DOHH2 (cell line): Measurements from ENCODE around the gene SH3PXD2A.

Experiments
- H3F3A ChIP-seq: fragments of 200-600 bp; sonication (generic), shearing (Covaris generic); 2 replicates; pipeline ENCODE4 v1.6.0; 2016; ENCODE audit warnings: antibody characterized with exemption, mild to moderate bottlenecking; ENCODE audit not compliant: control insufficient read depth, insufficient read depth
- H3K27ac ChIP-seq: fragments of 200-600 bp; sonication (generic); 2 replicates; pipeline ENCODE4 v1.5.1; 2014; ENCODE audit warnings: low read depth, mild to moderate bottlenecking, low read length, moderate library complexity
- H3K27me3 ChIP-seq: fragments of 200-600 bp; sonication (generic); 2 replicates; pipeline ENCODE4 v1.6.1; 2014; ENCODE audit warnings: mild to moderate bottlenecking, low read length, mixed read lengths; ENCODE audit not compliant: control insufficient read depth
- H3K36me3 ChIP-seq: fragments of 200-600 bp; sonication (generic); 2 replicates; pipeline ENCODE4 v1.6.1; 2014; ENCODE audit warnings: mild to moderate bottlenecking, low read length, moderate library complexity, mixed read lengths; ENCODE audit not compliant: control insufficient read depth
- H3K4me1 ChIP-seq: fragments of 200-600 bp; sonication (generic); 2 replicates; pipeline ENCODE4 v1.6.1; 2014; ENCODE audit warnings: mild to moderate bottlenecking, low read length, mixed read lengths; ENCODE audit not compliant: control insufficient read depth
- H3K4me2 ChIP-seq: fragments of 200-600 bp; sonication (generic); 2 replicates; pipeline ENCODE4 v1.6.0; 2014; ENCODE audit warnings: mild to moderate bottlenecking, low read length, moderate library complexity
- H3K4me3 ChIP-seq: fragments of 200-600 bp; sonication (generic); 2 replicates; pipeline ENCODE4 v1.5.1; 2014; ENCODE audit warnings: mild to moderate bottlenecking, low read length, mixed read lengths
- H3K79me2 ChIP-seq: fragments of 200-600 bp; sonication (generic); 2 replicates; pipeline ENCODE4 v1.6.1; 2014; ENCODE audit warnings: mild to moderate bottlenecking, low read length, mixed read lengths; ENCODE audit not compliant: control insufficient read depth
- H3K9me2 ChIP-seq: fragments of 200-600 bp; sonication (generic); replicated peaks from 2 replicates; pipeline ENCODE4 v1.6.1; 2014; ENCODE audit warnings: mild to moderate bottlenecking, low read length, mixed read lengths; ENCODE audit not compliant: control insufficient read depth
- H3K9me3 ChIP-seq: fragments of 200-600 bp; sonication (generic); 2 replicates; pipeline ENCODE4 v1.6.1; 2014; ENCODE audit warnings: antibody characterized with exemption, low read length, mixed read lengths; ENCODE audit not compliant: control insufficient read depth, insufficient read depth
- H4K20me1 ChIP-seq: fragments of 200-600 bp; sonication (generic); 2 replicates; pipeline ENCODE4 v1.6.0; 2014; ENCODE audit warnings: low read depth, mild to moderate bottlenecking, antibody characterized with exemption, low read length, moderate library complexity; ENCODE audit not compliant: control insufficient read depth, insufficient read depth
- CTCF ChIP-seq: fragments of 200-600 bp; sonication (generic); IDR thresholded peaks from one replicate; pipeline ENCODE4 v1.5.1; 2014; ENCODE audit warnings: antibody characterized with exemption, mild to moderate bottlenecking, low read depth, low read length; ENCODE audit not compliant: poor library complexity, severe bottlenecking
- EZH2phosphoT487 ChIP-seq: fragments of 200-600 bp; sonication (generic); IDR thresholded peaks from 2 replicates; pipeline ENCODE4 v1.6.1; 2017; ENCODE audit warnings: borderline replicate concordance, mild to moderate bottlenecking, antibody characterized with exemption, low read length, moderate library complexity, mixed read lengths

The SH3PXD2A gene

GRCh38 chr10:103653581-103654037 is 201.8 kb downstream of the SH3PXD2A start:
- Histone ChIP-seq H3K4me2 (no peak overlapping the region), H3K27me3 (no peaks in the 10 kb centered on the region), H3K4me1 (no peaks in the 10 kb centered on the region), H3K9me2 (no peaks in the 10 kb centered on the region), H3F3A (no peaks in the 10 kb centered on the region), H3K4me3 (no peak overlapping the region), H3K36me3 (no peaks in the 10 kb centered on the region), H3K27ac (no peak overlapping the region), H3K9me3 (no peaks in the 10 kb centered on the region), H4K20me1 (no peaks in the 10 kb centered on the region), H3K79me2 (no peaks in the 10 kb centered on the region)
- TF ChIP-seq EZH2phosphoT487, result no peak
- no peak for TF ChIP-seq CTCF

- Histone ChIP-seq H3K36me3 (no peaks in the 10 kb centered on the region), H3K4me2 (no peak overlapping the region)
Measured at GRCh38 chr10:103652599-103653281, 202.6 kb downstream of the SH3PXD2A start.

GRCh38 chr10:103651783-103652476 is 203.4 kb downstream of the SH3PXD2A start:
- H3F3A ChIP-seq, result no peaks in the 10 kb centered on the region
- no peaks in the 10 kb centered on the region for H3K79me2 ChIP-seq

More at GRCh38 chr10:103652599-103653281, 202.6 kb downstream of the SH3PXD2A start:
- Histone ChIP-seq H3K4me3 (no peak overlapping the region), H3K27me3 (no peaks in the 10 kb centered on the region), H3K27ac (no peak overlapping the region), H3F3A (no peaks in the 10 kb centered on the region), H4K20me1 (no peaks in the 10 kb centered on the region), H3K9me2 (no peaks in the 10 kb centered on the region), H3K4me1 (no peaks in the 10 kb centered on the region), H3K9me3 (no peaks in the 10 kb centered on the region), H3K79me2 (no peaks in the 10 kb centered on the region)
- TF ChIP-seq CTCF (no peak), EZH2phosphoT487 (no peak)

More at GRCh38 chr10:103651783-103652476, 203.4 kb downstream of the SH3PXD2A start:
- no peaks in the 10 kb centered on the region for H3K9me3 ChIP-seq
- no peaks in the 10 kb centered on the region for H3K36me3 ChIP-seq
- H3K27ac ChIP-seq, result no peak overlapping the region
- no peaks in the 10 kb centered on the region for H3K9me2 ChIP-seq
- H3K4me2 ChIP-seq, result no peak overlapping the region
- no peaks in the 10 kb centered on the region for H4K20me1 ChIP-seq
- TF ChIP-seq CTCF, result no peak
- TF ChIP-seq EZH2phosphoT487, result no peak
- H3K4me1 ChIP-seq, result no peaks in the 10 kb centered on the region
- no peak overlapping the region for H3K4me3 ChIP-seq
- no peaks in the 10 kb centered on the region for H3K27me3 ChIP-seq
